T-helper 22 cell (primary cell): ENCODE data around the gene C10orf105.

Source experiments
- DNase-seq: peaks from one replicate; pipeline ENCODE4 v3.0.0-alpha.2; 2020; ENCODE audit warnings: low read depth

The C10orf105 gene

GRCh38 chr10:71697938-71698709, 21.5 kb downstream of the C10orf105 start:
- no peak for DNase-seq

GRCh38 chr10:71696628-71697326, 22.8 kb downstream of the C10orf105 start:
- DNase-seq: peak; percentile 12

GRCh38 chr10:71695502-71696476, 23.8 kb downstream of the C10orf105 start:
- DNase-seq: no peak

GRCh38 chr10:71694567-71694968, 25.0 kb downstream of the C10orf105 start:
- DNase-seq: no peak

- DNase-seq: no peak
Observed at GRCh38 chr10:71694039-71694501, 25.5 kb downstream of the C10orf105 start.

GRCh38 chr10:71693377-71693776, 26.2 kb downstream of the C10orf105 start:
- DNase-seq: no peak

GRCh38 chr10:71692598-71693306, 26.8 kb downstream of the C10orf105 start:
- no peak for DNase-seq

GRCh38 chr10:71691405-71691804, 28.2 kb downstream of the C10orf105 start:
- DNase-seq: no peak

GRCh38 chr10:71690094-71690720, 29.4 kb downstream of the C10orf105 start:
- DNase-seq: no peak

GRCh38 chr10:71688256-71688655, 31.3 kb downstream of the C10orf105 start:
- DNase-seq: no peak

- no peak for DNase-seq
Observed at GRCh38 chr10:71687480-71687879, 32.1 kb downstream of the C10orf105 start.

GRCh38 chr10:71687077-71687476, 32.5 kb downstream of the C10orf105 start:
- no peak for DNase-seq

- no peak for DNase-seq
Observed at GRCh38 chr10:71685554-71686232, 33.9 kb downstream of the C10orf105 start.

GRCh38 chr10:71684356-71685173, 35.0 kb downstream of the C10orf105 start:
- no peak for DNase-seq

- DNase-seq: no peak
Observed at GRCh38 chr10:71683301-71683700, 36.3 kb downstream of the C10orf105 start.

- no peak for DNase-seq
Observed at GRCh38 chr10:71681977-71682376, 37.6 kb downstream of the C10orf105 start.

- DNase-seq: no peak
Observed at GRCh38 chr10:71679425-71679824, 40.2 kb downstream of the C10orf105 start.

- DNase-seq: no peak
Observed at GRCh38 chr10:71678057-71678805, 41.3 kb downstream of the C10orf105 start.

- no peak for DNase-seq
Observed at GRCh38 chr10:71677261-71677660, 42.3 kb downstream of the C10orf105 start.
